HG02970 (cell line): Measurements from ENCODE around the gene SEMA4B.

ENCODE experiments used
- ATAC-seq: cut with Tn5 transposase; IDR thresholded peaks from one replicate; pipeline ENCODE4 v1.9.1; 2021; ENCODE audit warnings: mild to moderate bottlenecking, moderate library complexity, moderate number of reproducible peaks; ENCODE audit not compliant: unreplicated experiment, low FRiP score

The SEMA4B gene

GRCh38 chr15:90203473-90203872 lies 2.3 kb downstream of the SEMA4B start:
- ATAC-seq = no peak

- no peak for ATAC-seq
These were observed 2.8 kb downstream of the SEMA4B start for GRCh38 chr15:90203922-90204321.

- no peak for ATAC-seq
These were observed 4.1 kb downstream of the SEMA4B start for GRCh38 chr15:90205050-90205848.

- no peak for ATAC-seq
These were observed 4.8 kb downstream of the SEMA4B start for GRCh38 chr15:90205886-90206285.

GRCh38 chr15:90207252-90207651 lies 6.1 kb downstream of the SEMA4B start:
- ATAC-seq = no peak

GRCh38 chr15:90208356-90208755 lies 7.2 kb downstream of the SEMA4B start:
- ATAC-seq = no peak

- ATAC-seq = no peak
These were observed 8.5 kb downstream of the SEMA4B start for GRCh38 chr15:90209591-90209990.

- ATAC-seq = no peak
These were observed 9.5 kb downstream of the SEMA4B start for GRCh38 chr15:90210593-90210992.

GRCh38 chr15:90211009-90211408 lies 9.9 kb downstream of the SEMA4B start:
- ATAC-seq = no peak

- ATAC-seq = no peak
These were observed 10.5 kb downstream of the SEMA4B start for GRCh38 chr15:90211440-90212143.

- ATAC-seq = no peak
These were observed 11.3 kb downstream of the SEMA4B start for GRCh38 chr15:90212221-90213098.

- no peak for ATAC-seq
These were observed 12.1 kb downstream of the SEMA4B start for GRCh38 chr15:90213122-90213817.

GRCh38 chr15:90213818-90214204 lies 12.7 kb downstream of the SEMA4B start:
- ATAC-seq = no peak

- no peak for ATAC-seq
These were observed 13.5 kb downstream of the SEMA4B start for GRCh38 chr15:90214553-90215196.

GRCh38 chr15:90217671-90218394 lies 16.7 kb downstream of the SEMA4B start:
- no peak for ATAC-seq

GRCh38 chr15:90219421-90220141 lies 18.5 kb downstream of the SEMA4B start:
- ATAC-seq = no peak

- no peak for ATAC-seq
These were observed 20.2 kb downstream of the SEMA4B start for GRCh38 chr15:90221246-90221900.

- ATAC-seq = no peak
These were observed 21.4 kb downstream of the SEMA4B start for GRCh38 chr15:90222547-90222946.
